Inferior parietal cortex (tissue), 1 donor: ENCODE results near the gene SLC6A12.
"Not testable (repeated sequence)": the region's sequence is repeated elsewhere in the genome, so short reads cannot be mapped to it uniquely, and the experiment has no call there.

Experiments
- DNase-seq: peaks from one replicate; pipeline ENCODE4 v3.0.0-alpha.2; 2016; ENCODE audit errors: extremely low spot score

SLC6A12 gene

DNA sequence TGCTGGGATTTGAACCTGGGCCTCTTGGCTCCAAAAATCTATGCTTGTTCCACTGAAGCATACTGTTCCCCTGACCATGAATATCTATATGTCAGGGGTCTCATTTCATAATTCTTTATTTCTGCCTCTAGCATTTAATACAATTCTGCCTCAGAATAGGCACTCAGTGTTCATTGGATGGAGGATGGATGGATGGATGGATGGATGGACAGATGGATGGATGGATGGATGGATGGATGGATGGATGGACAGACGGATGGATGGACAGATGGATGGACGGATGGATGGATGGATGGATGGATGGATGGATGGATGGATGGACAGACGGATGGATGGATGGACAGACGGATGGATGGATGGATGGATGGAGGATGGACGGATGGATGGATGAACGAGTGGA is 3.1 kb upstream of the SLC6A12 start:
- DNase-seq: not testable (repeated sequence)

DNA sequence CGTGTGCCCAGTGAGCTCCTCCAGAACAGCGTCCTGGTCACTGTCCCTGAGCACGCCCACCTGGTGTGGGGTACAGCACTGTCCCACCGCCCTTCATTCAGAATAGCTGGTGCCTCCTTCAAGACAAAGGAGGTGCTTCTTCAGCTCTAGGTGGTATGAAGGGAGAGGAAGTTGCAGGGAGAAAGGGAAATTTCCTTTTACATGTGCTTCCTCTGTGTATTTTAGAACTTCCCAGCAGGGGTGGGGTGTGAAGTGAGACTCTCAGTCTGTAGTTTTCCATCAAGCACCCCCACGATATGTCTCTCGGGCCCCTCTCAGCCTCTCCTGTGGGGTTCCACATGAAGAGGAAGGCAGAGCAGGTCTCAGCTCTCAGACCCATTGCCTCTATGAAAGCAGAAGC is 1.2 kb upstream of the SLC6A12 start:
- no peak for DNase-seq

DNA sequence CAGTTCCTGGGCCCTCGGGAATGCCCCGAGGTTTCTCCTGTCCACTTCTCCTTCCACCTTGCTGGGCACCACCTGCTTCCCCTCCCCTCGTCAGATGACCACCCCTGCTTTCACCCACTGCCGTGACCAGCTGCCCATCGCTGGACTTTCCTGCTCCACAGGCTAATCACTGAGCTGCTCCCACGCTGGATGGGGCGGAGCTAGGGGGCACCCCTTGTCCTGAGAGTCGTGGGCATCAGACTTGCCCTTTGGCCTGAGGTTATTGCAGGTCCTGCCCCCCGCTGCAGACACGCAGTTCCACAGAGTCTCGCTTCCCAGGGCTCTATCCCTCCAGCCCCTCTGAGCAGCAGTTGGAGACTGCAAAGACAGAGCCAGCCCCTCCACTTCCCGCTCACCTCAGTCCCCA is 427 bp downstream of the SLC6A12 start:
- no peak for DNase-seq

DNA sequence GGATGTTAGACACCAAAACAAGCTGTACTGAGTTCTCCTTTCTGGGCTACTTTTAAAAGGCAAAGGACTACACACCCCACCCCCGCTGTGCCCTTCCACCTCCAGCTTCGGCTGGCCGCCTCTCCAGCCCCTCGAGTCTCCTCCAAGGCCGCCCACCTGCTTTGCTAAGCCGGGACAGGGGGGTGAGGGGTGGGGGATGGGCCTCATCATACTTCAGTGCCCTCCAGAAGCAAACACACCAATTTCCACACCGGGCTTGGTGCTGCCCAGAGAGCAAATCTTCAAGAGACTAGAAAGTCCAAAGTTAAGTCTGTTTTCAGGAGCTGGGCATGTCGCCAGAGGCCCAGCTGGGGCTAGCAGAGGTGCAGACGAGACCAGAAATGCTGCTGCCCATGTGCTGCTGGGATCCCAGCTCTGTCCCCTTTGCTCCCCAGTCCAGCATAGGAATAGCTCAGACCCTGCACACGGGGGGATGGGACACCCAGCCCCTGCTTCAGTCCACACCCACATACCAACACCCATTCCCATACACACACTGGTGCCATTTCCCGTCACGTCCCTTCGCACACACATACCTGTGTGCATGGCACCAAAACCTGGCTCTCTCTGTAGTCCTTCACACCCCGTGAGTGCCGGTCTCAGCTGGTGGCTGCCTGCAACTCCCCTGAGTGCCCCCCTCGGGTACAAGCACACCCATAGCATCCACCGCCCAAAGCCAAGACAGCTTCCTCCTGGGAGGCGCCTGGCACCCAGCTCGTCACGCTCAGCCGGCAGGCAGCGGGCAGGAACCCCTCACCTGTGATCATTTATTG is 1.0 kb downstream of the SLC6A12 start:
- no peak for DNase-seq

DNA sequence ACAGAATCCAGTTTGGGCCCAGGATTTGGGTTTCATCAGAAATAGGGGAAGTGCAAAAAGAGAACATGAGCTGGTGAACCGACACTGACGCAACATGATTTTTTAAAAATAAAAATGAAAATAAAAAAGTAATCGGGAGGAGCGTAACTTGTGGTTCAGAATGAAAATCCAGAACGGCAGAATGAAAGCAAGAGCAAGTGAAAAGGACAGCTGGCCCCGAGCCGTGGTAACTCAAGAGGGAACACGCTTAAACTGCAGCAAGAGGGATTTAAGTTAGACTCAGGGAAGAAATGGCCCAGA is 1.6 kb downstream of the SLC6A12 start:
- no peak for DNase-seq

DNA sequence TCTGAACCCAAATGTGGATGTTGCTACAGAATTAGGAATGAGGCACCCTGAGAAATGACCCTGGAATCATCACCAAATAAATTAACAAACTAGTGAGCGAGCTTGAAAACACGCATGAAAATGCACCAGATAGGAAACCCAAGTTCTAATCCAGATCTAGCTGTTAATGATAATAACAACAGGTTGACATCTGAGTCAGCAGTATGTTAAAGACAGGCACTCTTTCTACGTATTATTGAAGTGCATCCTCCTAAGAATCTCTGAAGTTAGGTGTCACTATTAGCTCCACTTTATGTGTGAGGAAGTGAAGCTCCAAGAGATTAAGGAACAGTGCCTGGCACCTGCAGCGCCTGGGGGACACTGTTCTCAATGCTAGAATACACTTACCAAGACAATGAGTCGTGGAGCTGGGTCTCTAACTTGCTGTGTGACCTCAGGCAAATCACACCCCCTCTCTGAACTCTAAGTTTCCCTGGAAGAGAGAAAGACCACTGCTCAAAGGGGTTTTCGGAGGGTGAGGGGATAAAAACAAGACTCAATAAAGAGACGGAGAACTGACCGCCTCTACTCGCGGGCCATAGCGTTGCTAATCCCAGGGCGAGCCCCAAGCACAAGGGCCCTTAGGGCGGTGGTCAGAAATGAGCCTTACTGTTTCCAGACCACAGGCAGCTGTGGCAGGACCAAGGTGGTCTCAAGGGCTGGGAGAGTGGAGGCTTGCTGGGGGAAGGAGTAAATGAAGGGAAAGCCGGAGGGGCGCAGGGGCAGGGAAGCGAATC is 2.1 kb downstream of the SLC6A12 start:
- DNase-seq: no peak

DNA sequence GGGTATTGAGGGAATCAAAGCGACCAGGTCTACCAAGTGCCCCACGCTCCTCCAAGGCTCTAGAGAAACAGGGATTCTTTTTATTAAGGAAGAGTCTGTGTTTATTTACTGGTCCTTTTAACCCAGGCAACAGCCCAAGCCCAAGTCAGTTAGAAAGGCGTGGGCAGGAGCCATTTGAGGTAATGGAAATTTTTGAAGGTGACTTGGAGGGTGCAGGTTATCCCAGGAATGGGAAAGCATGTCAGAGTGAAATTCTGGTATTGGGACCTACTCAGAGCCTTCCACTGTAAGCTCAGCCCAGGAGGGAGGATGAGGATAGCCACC is 2.9 kb downstream of the SLC6A12 start:
- no peak for DNase-seq

DNA sequence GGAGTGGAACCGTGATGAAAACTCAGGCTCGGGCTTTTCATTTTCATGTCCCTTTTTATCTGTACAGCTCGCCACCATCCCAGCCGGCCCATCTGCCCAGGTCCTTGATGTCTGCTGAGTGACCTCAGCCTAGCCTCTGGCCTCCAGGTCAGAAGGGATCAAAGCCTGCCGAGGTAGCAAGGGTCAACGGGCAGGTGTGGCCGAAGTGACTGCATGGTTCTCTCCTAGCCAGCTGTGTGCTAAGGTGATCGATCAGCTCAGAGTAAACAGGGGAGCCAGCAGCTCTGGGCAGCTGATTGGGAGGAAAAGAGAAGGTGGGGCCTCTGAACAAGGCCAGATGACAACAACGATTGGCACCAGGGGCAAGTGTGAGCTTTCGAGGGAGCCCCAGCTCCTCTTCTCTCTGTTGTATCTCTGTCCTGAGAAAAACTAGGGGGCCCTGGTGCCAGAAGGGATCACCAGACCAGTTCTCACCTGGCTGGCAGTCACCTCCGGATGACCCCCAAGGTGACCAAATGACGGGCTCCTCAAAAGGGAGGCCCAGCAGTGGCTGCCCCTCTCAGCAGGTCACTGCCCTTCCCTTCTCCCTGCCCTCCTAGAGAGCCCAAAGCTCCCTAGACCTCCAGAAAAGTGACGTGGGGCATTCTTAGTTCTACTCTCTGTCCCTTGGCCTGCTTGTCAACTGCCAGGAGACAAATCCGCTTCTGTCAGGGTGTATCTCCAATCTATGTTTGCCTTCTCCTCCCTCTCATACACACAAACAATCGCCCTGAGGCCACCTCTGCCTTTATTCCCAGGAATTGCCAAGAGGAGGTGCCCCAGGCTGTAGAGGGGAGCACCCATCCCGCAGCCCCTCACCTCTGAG is 3.4 kb downstream of the SLC6A12 start:
- DNase-seq: no peak

DNA sequence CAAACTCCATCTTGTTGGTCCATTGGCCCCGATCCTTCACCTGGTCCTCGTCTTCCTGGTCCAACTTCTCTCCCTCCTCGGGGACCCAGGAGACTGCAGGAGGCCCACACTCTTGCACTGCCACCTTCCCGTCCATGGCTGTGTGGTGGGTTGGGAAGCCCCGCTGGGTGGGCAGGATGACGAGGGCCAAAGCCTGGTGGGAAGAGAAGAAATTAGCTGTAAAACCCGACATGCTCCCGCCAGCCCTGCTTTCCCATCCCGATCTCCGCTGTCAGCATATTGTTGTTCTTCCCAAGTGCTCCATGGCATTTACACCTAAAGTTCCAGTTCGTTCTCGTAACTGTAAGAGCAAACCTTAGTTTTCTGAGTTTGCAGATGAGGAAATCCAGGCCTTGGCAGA is 4.1 kb downstream of the SLC6A12 start:
- no peak for DNase-seq

DNA sequence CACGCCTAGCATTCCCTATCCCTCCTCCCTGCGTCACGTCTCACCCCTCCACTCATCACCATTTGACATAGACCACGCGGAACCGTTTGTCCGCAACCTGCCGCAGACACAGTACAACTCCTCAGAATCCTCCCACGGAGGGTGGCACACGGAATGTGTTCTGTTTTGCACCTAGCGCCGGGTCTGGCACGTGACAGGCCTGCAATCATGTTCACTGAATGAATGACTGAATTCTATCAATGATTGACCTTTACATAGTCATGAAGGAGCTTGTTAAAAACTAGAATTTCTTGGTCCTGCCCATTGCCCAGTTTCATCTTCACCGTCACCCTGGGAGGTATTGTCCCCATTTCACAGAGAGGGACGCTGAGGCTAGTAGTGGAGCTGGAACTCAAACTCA is 4.7 kb downstream of the SLC6A12 start:
- DNase-seq: no peak

DNA sequence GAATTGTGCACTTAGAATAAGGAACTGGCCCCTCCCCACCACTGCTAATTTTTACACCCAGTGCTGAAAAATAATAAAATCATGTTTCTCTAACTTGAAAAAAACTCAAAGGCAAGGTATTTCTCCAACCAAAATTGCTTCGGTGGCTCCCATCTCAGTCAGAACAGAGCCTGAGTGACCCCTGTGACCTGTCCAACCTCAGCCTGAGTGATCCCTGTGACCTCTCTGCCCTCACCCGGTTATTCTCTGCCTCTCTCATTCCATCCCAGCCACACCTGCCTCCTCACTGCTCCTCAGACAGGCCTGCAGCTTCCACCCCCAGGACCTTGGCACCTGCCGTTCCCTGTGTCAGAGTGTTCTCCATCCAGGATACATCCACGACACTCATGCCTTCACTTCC is 5.1 kb downstream of the SLC6A12 start:
- DNase-seq: no peak

DNA sequence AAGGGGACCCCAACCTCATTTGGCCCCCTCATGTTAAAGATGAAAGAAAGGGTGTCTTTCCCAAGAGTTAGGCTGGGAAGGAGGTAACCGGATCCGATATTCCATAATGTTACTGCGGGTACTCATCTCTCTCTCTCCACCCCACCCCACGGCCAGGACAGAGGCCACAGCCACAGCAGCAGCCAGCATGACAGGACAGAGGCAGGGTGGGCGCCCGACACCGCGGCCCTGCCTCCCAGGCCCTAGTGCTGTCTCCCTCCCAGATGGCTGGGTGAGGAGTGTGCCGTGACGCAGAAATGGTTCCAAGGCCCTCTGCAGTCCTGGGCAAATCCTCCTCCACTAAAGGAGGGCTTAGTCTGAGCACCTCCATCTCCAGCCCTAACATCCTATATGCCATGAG is 6.2 kb downstream of the SLC6A12 start:
- DNase-seq: no peak

DNA sequence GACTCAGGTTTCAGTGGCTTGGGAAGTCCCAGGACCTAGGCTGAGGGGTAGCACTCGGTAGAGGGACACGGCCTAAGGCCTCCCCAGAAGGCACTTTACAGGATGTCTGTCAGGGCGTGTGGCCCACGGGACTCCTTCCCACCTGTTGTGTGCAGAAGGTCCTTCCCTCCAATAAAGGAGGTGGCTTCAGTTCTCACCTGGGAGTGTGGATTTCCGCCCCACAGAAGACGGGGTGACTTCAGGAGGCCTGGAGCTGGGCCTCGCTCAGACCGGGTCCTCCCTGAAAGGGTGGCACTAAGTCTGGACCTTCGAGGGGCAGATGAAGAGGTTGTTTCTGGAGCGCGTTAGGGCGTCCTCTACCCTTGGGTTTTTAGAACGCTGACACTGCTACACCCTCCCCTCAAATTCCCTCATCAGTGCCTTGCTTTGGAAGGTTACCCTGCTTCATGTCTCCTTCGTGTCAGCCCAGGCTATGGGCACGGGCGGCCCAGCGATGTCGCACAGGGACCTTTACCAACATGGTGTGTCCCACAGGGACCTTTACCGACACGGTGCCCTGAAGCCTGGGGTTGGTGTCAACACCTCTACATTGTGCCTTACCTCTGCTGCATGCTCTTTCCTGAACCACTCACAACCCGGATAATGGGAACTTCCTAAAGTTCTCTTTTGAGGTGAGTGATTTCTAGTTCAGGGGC is 7.1 kb downstream of the SLC6A12 start:
- DNase-seq: no peak

DNA sequence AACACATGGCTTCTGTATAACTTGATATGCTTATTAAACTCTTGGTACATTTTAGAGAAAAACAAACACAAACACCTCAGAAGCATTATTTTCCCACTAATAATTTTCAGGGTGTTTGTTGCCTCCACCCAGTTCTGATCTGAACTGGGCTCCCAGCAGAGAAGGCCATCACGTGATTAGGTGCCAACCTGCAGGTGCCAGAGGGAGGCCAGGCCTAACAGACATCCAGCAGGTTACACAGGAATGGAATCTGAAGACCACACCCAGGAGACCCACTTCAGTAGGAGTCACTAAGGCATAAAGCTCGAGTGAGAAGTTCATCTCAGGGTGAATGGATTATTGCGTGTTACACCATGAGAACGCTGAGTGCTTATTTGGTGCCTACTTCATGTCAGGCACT is 8.9 kb downstream of the SLC6A12 start:
- DNase-seq: no peak

DNA sequence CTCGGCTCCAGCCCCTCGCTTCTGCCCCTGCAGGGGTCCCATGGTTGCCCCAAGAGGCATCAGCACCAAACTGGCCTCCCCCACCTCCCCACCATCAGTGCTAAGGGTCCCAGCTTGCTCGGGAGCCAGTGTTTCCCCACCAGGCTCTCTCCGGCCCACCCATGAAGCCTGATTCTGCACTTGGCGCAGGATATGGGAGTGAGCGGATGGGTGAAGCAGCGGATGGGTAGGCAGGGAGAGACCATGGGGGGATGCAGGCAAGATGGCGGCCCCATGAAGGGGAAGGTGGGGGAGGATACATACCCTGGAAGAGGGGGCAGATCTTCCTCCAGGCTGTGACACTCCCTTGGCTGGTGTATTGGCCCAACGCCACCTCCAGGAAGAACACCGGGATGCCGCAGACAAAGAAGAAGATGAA is 9.7 kb downstream of the SLC6A12 start:
- no peak for DNase-seq

DNA sequence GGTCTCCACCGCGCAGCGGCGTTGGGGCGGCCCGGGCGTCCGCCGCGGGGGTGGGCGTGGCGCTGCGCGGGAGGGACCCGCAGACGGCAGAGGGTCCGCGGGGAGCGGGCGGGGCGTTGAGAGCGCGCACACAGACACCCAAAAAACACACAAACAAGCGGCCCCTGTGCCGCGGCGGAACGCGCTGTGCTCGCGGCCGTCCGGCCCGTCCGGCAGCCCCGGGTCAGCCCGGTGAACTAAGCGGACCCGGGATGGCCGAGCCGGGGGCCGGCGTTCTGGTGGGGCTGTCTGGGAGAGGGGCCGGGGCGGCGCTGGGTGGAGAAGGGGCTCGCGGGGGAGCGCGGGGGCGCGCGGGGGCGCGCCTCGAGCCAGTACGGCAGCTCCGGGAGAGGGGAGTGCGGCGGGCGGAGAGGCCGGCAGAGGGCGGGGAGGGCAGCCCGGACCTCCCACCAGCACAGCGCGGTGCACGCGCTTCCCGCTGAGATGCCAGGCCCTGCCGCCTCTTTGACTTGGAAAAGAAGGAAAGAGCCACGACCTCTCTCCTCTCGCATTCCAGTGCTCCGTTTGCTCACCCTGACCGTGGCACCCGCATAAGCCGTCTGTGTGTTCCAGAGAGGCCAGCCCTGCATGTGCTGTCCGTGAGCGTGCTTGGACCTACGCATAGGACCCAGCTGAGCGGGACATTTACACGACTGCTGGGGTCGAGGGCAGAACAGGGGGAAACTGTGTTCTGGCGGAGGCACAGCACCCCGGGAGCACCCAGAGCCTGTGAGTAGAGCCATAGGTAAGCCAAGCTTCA is 10.3 kb downstream of the SLC6A12 start:
- no peak for DNase-seq

DNA sequence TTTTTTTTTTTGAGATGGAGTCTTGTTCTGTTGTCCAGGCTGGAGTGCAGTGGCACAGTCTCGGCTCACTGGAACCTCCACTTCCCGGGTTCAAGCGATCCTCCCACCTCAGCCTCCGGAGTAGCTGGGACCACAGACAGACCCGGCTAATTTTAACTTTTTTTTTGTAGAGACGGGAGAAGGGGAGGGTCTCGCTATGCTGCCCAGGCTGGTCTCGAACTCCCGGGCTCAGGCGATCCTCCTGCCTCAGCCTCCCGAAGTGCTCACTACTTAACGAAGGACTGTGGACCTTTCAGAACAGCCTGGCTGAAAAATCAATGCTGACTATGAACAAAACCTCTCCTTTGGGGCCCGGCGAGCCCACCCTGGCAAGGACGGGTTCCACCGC is 10.9 kb downstream of the SLC6A12 start:
- no peak for DNase-seq

DNA sequence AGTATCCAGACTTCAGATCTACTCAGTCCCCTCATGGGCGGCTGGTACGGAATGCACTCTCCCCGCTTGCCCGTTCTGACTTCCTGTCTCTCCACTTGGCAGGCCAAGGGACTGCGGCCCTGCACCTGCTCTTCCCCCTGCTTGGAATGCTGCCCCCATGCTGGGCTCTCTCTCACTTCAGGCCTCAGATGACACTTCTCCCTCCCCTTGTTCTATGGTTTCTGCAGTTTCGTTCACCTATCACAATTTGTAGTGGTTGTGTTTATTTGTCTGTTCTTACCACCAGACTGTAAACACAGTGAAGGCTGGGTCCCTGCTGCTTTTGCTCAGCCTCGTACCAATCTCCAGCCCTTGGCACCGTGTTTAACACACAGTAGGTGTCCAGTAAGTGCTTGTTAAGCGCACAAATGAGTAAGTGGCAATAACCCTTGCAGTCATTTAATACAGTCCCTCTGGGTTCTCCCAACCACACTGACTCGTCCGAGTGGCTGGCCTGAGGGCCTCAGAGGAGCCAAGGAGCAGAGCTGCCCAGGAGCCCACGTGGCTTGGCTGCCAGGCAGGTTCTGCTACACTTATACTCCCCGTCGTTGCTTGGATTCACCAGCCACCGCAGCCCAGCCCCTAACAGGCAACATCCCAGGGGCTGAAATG is 11.8 kb downstream of the SLC6A12 start:
- peak; percentile 10 for DNase-seq

DNA sequence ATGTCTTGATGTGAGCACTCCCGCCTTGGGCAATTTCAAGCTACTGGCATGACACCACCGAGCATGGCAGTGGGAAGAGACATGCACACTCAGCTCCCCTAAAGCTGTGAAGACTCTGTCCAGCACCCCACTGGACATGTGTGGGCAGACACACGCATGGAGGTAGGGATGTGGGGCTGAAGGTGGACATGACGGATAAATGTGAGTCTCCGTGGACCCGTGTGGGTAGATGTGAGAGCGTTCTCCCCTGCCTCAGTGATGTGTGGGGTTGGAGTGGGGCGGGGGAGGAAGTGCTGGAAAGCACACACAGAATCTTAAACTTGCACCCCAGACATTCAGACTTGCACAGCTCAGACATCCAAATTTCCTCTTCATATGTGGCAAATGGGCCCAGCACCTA is 12.6 kb downstream of the SLC6A12 start:
- peak; percentile 2 for DNase-seq

DNA sequence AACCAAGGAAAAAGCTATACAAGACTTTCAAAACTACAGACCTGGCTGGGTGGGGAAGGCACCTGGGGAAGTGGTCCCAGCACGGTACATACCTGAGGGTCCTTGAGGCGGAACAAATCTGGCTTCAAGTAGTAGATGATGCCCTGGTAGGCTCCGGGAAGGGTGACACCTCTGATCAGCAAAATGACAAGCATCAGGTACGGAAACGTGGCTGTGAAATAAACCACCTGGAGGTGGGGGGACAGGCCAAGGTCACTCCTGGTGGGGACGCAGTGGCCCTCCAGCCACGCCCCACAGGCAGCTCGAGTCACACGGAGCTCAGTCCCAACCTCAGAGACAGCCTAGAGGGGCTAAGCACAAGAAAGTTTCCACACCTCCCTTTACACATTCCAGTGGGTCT is 15.3 kb downstream of the SLC6A12 start:
- DNase-seq: no peak
